ENCODE measurements around the gene ULK4. TPM values are rescaled to one million over a fixed set of nuclear protein-coding genes. Genes with fewer than 3 reads are reported as not detected.

Gene ULK4
- total and polyA plus RNA-seq, 9 of the 15 experiments (the other 6 are each of a cell fraction or from before 2014, with no cell fraction given) = 3.0 to 5.9 (median 3.5) TPM

GRCh38 chr3:41418961-41419691, 542.8 kb downstream of the ULK4 start:
- ATAC-seq = peak; percentile 67
- BruUV-seq (replicated peaks) = no TSS peak
- no peak for TF ChIP-seq STAT5A (IDR thresholded peaks at IDR 0.05; ENCODE audit: borderline replicate concordance, low read length)
- TF ChIP-seq ZHX1 (conservative IDR thresholded peaks at IDR 0.05; ENCODE audit: low read length) = no peak
- no peak for TF ChIP-seq EZH2 (IDR thresholded peaks at IDR 0.05; ENCODE audit: borderline replicate concordance, low read depth, low read length)
- TF ChIP-seq MAFF (IDR thresholded peaks at IDR 0.05; ENCODE audit: low read length) = 0 out of 2 replicates have a peak, but pooled peaks have one; percentile 18
- TF ChIP-seq KLF16 (IDR thresholded peaks at IDR 0.05) = no peak
- TF ChIP-seq CREM (IDR thresholded peaks at IDR 0.05; ENCODE audit: low read depth) = 0 out of 2 replicates have a peak, but pooled peaks have one; percentile 4
- TF ChIP-seq ZNF436 (CRISPR knock-in tag; IDR thresholded peaks at IDR 0.05) = no peak
- 0 out of 2 replicates have a peak, but pooled peaks have one; percentile 6 for TF ChIP-seq MAFG (tag; conservative IDR thresholded peaks at IDR 0.05)
- TF ChIP-seq ZNF316 (IDR thresholded peaks at IDR 0.05) = peak; percentile 62
- no peak for TF ChIP-seq ELK1 (CRISPR knock-in tag; IDR thresholded peaks at IDR 0.05)
- TF ChIP-seq RNF219 (CRISPR knock-in tag; IDR thresholded peaks at IDR 0.05) = no peak
- peak; percentile 29; the same call in 1 of the 2 replicates for TF ChIP-seq C11orf30 (IDR thresholded peaks at IDR 0.05; ENCODE audit: low read depth)
- TF ChIP-seq CREB5 (CRISPR knock-in tag; IDR thresholded peaks at IDR 0.05) = no peak

More at GRCh38 chr3:41418961-41419691, 542.8 kb downstream of the ULK4 start:
- ChIA-PET CTCF (ENCODE audit: low intra/inter-chr PET ratio) (no interaction called here), POLR2A (no interaction called here)
- intact Hi-C loops (cut with micrococcal nuclease) (no loop called here), in situ Hi-C loops (cut with MboI) (no loop called here)
- no peaks in the 10 kb centered on the region for H3K36me3 ChIP-seq (ENCODE audit: control insufficient read depth, insufficient read depth, low read length)
- no peaks in the 10 kb centered on the region for H3K4me1 ChIP-seq (replicated peaks in 1 of 2; ENCODE audit: control insufficient read depth in 2 of 2, insufficient read depth in 2 of 2, low read length in 2 of 2)
- no peaks in the 10 kb centered on the region for H4K20me1 ChIP-seq (replicated peaks; ENCODE audit: control insufficient read depth, insufficient read depth, low read length)
- H3K27ac ChIP-seq (ENCODE audit: extremely low read depth, low read depth, low read length) = no peak overlapping the region
- H3K9ac ChIP-seq (ENCODE audit: insufficient read depth in 1 of 2, low read depth in 2 of 2, low read length in 2 of 2) = no peak overlapping the region
- 3% methylated on average over 7 of the region's 7 CpGs for WGBS (ENCODE audit: insufficient coverage, low coverage, missing lambda C conversion rate)
- no peaks in the 10 kb centered on the region for H3K9me3 ChIP-seq (replicated peaks; ENCODE audit: control insufficient read depth, insufficient read depth, low read depth, low read length)
- no peak overlapping the region for H3K4me3 ChIP-seq
- H3K4me2 ChIP-seq (ENCODE audit: insufficient read depth, low read length) = no peak overlapping the region
- no peak overlapping the region for H2AFZ ChIP-seq (ENCODE audit: low read depth, low read length)
- FAIRE-seq = no peak
- H3K9me1 ChIP-seq (ENCODE audit: control insufficient read depth, insufficient read depth, low read length) = no peaks in the 10 kb centered on the region
- H3K79me2 ChIP-seq (ENCODE audit: control insufficient read depth, insufficient read depth, low read length) = no peaks in the 10 kb centered on the region
- peak in 1 of 4 experiments; percentile 3 for DNase-seq (ENCODE audit: extremely low read depth in 1 of 4, low spot score in 3 of 4)
- H3K27me3 ChIP-seq (ENCODE audit: control insufficient read depth in 2 of 2, insufficient read depth in 2 of 2, low read length in 2 of 2) = peaks cover 2 to 11% of the 10 kb centered on the region in 2 experiments; a peak in 1 of 5 replicates

Data from K562 (cell line).